A673 (cell line): Measurements from ENCODE around the gene IMPDH2.

Experiments
- EZH2 ChIP-seq: fragments of 200-600 bp; sonication (generic); IDR thresholded peaks from 2 replicates; pipeline ENCODE4 v1.6.1; 2017; ENCODE audit warnings: borderline replicate concordance, low read depth, mild to moderate bottlenecking, mixed read lengths, antibody characterized with exemption, low read length; ENCODE audit not compliant: poor library complexity, severe bottlenecking
- TF ChIP-seq, protein P1 (sequence below): fragments of 300-800, 200-600 bp; sonication (generic); conservative IDR thresholded peaks from 2 replicates; pipeline ENCODE4 v1.5.1; 2017; ENCODE audit warnings: low read depth, mild to moderate bottlenecking, antibody characterized with exemption, low read length, moderate library complexity, mixed read lengths

GRCh38 chr3:49026536-49026935 is 2.7 kb downstream of the IMPDH2 start:
- TF ChIP-seq, protein P1, sequence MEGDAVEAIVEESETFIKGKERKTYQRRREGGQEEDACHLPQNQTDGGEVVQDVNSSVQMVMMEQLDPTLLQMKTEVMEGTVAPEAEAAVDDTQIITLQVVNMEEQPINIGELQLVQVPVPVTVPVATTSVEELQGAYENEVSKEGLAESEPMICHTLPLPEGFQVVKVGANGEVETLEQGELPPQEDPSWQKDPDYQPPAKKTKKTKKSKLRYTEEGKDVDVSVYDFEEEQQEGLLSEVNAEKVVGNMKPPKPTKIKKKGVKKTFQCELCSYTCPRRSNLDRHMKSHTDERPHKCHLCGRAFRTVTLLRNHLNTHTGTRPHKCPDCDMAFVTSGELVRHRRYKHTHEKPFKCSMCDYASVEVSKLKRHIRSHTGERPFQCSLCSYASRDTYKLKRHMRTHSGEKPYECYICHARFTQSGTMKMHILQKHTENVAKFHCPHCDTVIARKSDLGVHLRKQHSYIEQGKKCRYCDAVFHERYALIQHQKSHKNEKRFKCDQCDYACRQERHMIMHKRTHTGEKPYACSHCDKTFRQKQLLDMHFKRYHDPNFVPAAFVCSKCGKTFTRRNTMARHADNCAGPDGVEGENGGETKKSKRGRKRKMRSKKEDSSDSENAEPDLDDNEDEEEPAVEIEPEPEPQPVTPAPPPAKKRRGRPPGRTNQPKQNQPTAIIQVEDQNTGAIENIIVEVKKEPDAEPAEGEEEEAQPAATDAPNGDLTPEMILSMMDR = no peak
- TF ChIP-seq EZH2 = no peak
